CD4-positive, alpha-beta T cell (primary cell): Measurements from ENCODE around the gene PTPRN2. TPM values are rescaled to one million over a fixed set of nuclear protein-coding genes. Genes with fewer than 3 reads are reported as not detected.

ENCODE experiments used
- ATAC-seq: fragments of 200-7000 bp; cut with Tn5 transposase; one replicate; pipeline ENCODE4 v1.10.0; 2022; ENCODE audit warnings: mild to moderate bottlenecking; ENCODE audit not compliant: poor library complexity
- CTCF ChIA-PET: fragments of 350-600 bp; sonication (Branson Sonifier 250); formaldehyde crosslinking; loops from one replicate; lab custom pipeline; 2021; ENCODE audit warnings: antibody characterized with exemption, inconsistent platforms; lab: Charles Lee
- POLR2A ChIA-PET: fragments of 350-600 bp; sonication (Branson Sonifier 250); formaldehyde crosslinking; loops from one replicate; lab custom pipeline; 2021; ENCODE audit warnings: antibody characterized with exemption, inconsistent platforms; lab: Charles Lee
- DNase-seq, 14 experiments: peaks; one replicate each; pipeline ENCODE4 v3.0.0-alpha.2; 2013 to 2020; ENCODE audit warnings: mixed read lengths in 2 of 14
- H3K27ac ChIP-seq, 2 donors: one replicate each; pipeline versions ENCODE4 v1.5.1 to v1.7.0; 2013; ENCODE audit warnings: low read length in 2 of 2, low read depth in 1 of 2, mild to moderate bottlenecking in 1 of 2
- H3K27me3 ChIP-seq, 2 experiments: 1 replicate in 1 of 2; 2 replicates in 1 of 2; pipeline versions ENCODE4 v1.6.1 to v1.7.0; 2013; ENCODE audit warnings: low read length in 2 of 2, control low read depth in 1 of 2, mild to moderate bottlenecking in 1 of 2, moderate library complexity in 1 of 2; ENCODE audit not compliant: insufficient read depth in 2 of 2, control insufficient read depth in 1 of 2
- H3K36me3 ChIP-seq: one replicate; pipeline ENCODE4 v1.6.1; 2013; ENCODE audit warnings: low read length, control low read depth; ENCODE audit not compliant: insufficient read depth
- H3K4me1 ChIP-seq: one replicate; pipeline ENCODE4 v1.6.1; 2013; ENCODE audit warnings: low read length, control low read depth; ENCODE audit not compliant: insufficient read depth
- H3K4me3 ChIP-seq: one replicate; pipeline ENCODE4 v1.5.1; 2013; ENCODE audit warnings: mild to moderate bottlenecking, low read length, moderate library complexity
- H3K9me3 ChIP-seq, 2 experiments: 1 replicate in 1 of 2; 2 replicates in 1 of 2; pipeline versions ENCODE4 v1.6.1 to v1.7.0; 2013; ENCODE audit warnings: low read length in 2 of 2, mild to moderate bottlenecking in 2 of 2, control low read depth in 1 of 2, moderate library complexity in 1 of 2; ENCODE audit not compliant: control insufficient read depth in 1 of 2, insufficient read depth in 1 of 2
- H3K27ac Mint-ChIP-seq: one replicate; pipeline ENCODE4 v1.8.0; 2020; ENCODE audit warnings: mixed read lengths
- H3K27me3 Mint-ChIP-seq: one replicate; pipeline ENCODE4 v1.8.0; 2021; ENCODE audit warnings: mixed read lengths
- H3K36me3 Mint-ChIP-seq: one replicate; pipeline ENCODE4 v1.8.0; 2021; ENCODE audit warnings: low read depth, mixed read lengths
- H3K4me1 Mint-ChIP-seq: one replicate; pipeline ENCODE4 v1.8.0; 2021; ENCODE audit warnings: low read depth, mixed read lengths
- H3K4me3 Mint-ChIP-seq: one replicate; pipeline ENCODE4 v1.8.0; 2020; ENCODE audit warnings: mild to moderate bottlenecking, mixed read lengths
- H3K9me3 Mint-ChIP-seq: one replicate; pipeline ENCODE4 v1.8.0; 2020; ENCODE audit warnings: mixed read lengths
- CTCF ChIP-seq: fragments of 200-600 bp; IDR thresholded peaks from one replicate; pipeline ENCODE4 v1.8.0; 2022; ENCODE audit warnings: antibody characterized with exemption, mild to moderate bottlenecking
- intact Hi-C, 2 experiments: fragments of 100-400 bp; cut with DNase I in 1 of 2; cut with micrococcal nuclease in 1 of 2; formaldehyde crosslinking; loops; one replicate each; pipeline versions ENCODE4 v1.15.1 to v1.9.0; 2023 to 2025; cut with DNase I, micrococcal nuclease
- total RNA-seq, 174 experiments: library from RNA in 2 of 174; stranded (reverse) in 2 of 174; gene quantifications; one replicate each; pipeline ENCODE4 v1.2.3 and lab custom pipeline; 2021 to 2026

The PTPRN2 gene
- total RNA-seq, 2 experiments from 2014 or later = 0.34 to 0.44 TPM

- POLR2A ChIA-PET = no interaction called here
- peaks cover 8% of the 10 kb centered on the region for H3K4me1 Mint-ChIP-seq
- CTCF ChIA-PET = no interaction called here
- DNase-seq (no peak), ATAC-seq (no peak)
- no peak overlapping the region for H3K4me3 Mint-ChIP-seq
- Histone ChIP-seq H3K9me3 (peaks cover 0 to 6% of the 10 kb centered on the region in 2 experiments), H3K36me3 (no peaks in the 10 kb centered on the region), H3K4me1 (no peaks in the 10 kb centered on the region), H3K4me3 (no peak overlapping the region), H3K27me3 (no peaks in the 10 kb centered on the region), H3K27ac (no peak overlapping the region)
- H3K27me3 Mint-ChIP-seq = no peaks in the 10 kb centered on the region
- no peak for TF ChIP-seq CTCF
- H3K36me3 Mint-ChIP-seq = no peaks in the 10 kb centered on the region
- intact Hi-C loops = no loop called here
- no peak overlapping the region for H3K27ac Mint-ChIP-seq
- no peaks in the 10 kb centered on the region for H3K9me3 Mint-ChIP-seq
Observed at GRCh38 chr7:158544708-158545107, 42.9 kb downstream of the PTPRN2 start.

GRCh38 chr7:158543840-158544239 lies 43.8 kb downstream of the PTPRN2 start:
- Mint-ChIP-seq H3K4me1 (peaks cover 8% of the 10 kb centered on the region), H3K4me3 (no peak overlapping the region), H3K27ac (no peak overlapping the region), H3K9me3 (no peaks in the 10 kb centered on the region), H3K36me3 (no peaks in the 10 kb centered on the region), H3K27me3 (no peaks in the 10 kb centered on the region)
- CTCF ChIA-PET = no interaction called here
- no peaks in the 10 kb centered on the region for H3K4me1 ChIP-seq
- no peak for ATAC-seq
- intact Hi-C loops = no loop called here
- H3K9me3 ChIP-seq = no peaks in the 10 kb centered on the region
- H3K27me3 ChIP-seq = no peaks in the 10 kb centered on the region
- TF ChIP-seq CTCF = no peak
- H3K27ac ChIP-seq = no peak overlapping the region
- no peak for DNase-seq
- POLR2A ChIA-PET = no interaction called here
- H3K4me3 ChIP-seq = no peak overlapping the region
- no peaks in the 10 kb centered on the region for H3K36me3 ChIP-seq

GRCh38 chr7:158542651-158543566 lies 44.7 kb downstream of the PTPRN2 start:
- Histone ChIP-seq H3K9me3 (no peaks in the 10 kb centered on the region), H3K27ac (no peak overlapping the region), H3K27me3 (no peaks in the 10 kb centered on the region), H3K36me3 (no peaks in the 10 kb centered on the region), H3K4me3 (no peak overlapping the region), H3K4me1 (no peaks in the 10 kb centered on the region)
- Mint-ChIP-seq H3K4me1 (peaks cover 8% of the 10 kb centered on the region), H3K36me3 (no peaks in the 10 kb centered on the region), H3K9me3 (no peaks in the 10 kb centered on the region), H3K27me3 (no peaks in the 10 kb centered on the region), H3K4me3 (no peak overlapping the region), H3K27ac (no peak overlapping the region)
- POLR2A ChIA-PET = no interaction called here
- ATAC-seq (no peak), DNase-seq (no peak)
- no peak for TF ChIP-seq CTCF
- intact Hi-C loops = no loop called here
- CTCF ChIA-PET = no interaction called here
